Measurements from ENCODE around the gene TMIE.
"Not testable (repeated sequence)": the region's sequence is repeated elsewhere in the genome, so short reads cannot be mapped to it uniquely, and the experiment has no call there.

Gene TMIE

DNA sequence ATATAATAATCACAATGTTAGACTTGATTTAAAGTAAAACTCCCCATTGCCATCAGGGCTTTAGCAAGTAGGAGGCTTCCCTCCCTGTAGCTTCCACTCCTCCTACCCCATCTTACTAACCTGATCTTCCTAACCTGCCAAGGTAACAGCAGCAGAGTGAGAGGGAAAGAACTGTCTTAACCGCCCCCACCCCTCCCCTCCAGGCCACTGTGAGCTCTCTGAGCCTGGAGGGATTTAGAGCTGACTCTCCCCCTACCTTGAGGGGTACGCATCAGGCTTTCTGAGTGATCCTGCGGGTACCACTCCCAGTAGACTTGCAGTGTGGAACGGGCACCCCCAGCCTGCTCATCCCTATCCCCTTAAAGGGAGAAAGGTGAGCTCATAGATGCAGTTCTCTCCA lies 27.8 kb downstream of the TMIE start:
- no peak for DNase-seq

DNA sequence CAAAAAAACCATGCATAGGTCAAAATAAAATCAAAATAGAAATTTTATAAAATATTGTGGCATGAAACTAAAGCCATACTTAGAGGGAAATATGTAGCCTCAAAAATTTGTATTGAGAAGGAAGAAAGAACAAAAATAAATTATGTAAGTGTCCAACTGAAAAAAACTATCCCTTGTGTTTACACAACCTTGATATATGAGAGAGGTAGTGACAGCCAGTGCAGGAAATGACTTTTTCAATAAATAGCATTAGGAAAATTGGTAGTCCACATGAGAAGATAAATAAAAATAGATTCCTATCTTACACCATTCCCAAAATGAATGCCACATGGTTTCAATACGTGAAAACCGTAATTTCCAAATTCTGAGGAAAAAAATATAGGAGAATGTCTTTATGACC lies 29.6 kb downstream of the TMIE start:
- no peak for DNase-seq

DNA sequence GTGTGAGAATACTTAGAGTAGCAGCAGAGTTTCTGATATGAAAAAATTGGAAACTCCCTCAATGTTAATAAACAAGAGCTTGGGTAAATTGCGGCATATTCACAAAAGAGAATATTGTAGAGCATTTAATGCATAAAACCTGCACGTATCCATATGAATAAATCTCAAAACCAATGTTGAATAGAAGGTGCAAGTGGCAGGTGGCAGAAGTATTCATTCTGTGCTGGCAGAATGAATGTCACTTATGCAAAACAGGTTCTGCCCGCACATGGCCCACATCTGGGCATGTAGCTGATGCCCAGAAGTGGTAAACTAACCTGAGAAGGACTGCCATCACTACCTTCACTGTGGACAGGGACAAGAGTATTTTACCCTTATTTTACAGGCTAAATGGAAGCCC lies 30.6 kb downstream of the TMIE start:
- DNase-seq = no peak

DNA sequence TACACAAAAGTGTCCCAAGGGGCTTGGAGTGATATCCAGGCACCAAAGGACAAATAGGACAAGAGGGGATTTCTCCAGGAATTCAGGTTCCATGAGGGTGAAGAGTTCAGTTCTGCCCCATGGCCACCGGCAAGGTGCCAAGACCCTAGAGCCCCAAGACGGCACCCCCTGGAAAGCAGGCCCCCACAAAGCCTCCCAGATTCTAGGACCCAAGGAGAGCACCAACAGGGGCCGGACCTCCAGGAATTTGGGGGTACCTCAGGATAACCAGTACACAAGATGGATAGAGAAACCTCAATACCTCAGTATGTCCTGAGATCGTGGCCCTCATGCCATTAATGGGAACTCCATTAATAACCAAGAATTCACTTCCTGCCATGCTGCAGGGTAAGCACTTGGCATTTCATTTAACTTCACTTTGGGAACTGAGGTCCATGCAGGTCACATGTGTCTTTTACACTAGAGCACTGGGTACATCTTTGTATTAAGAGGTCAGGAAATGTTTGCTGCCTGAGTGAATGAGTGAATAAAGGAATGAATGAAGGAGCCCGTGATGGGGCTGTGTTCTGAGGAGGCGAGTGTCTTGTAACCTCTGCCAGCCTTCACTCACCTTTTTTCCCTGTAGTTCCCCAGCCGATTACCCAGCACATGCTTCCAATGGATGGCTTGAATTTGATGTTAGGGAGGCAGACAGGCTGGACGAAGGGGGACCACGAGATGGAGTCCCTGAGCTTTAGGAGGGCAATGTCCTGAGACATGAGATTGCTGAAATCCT lies 32.0 kb downstream of the TMIE start:
- no peak for DNase-seq

DNA sequence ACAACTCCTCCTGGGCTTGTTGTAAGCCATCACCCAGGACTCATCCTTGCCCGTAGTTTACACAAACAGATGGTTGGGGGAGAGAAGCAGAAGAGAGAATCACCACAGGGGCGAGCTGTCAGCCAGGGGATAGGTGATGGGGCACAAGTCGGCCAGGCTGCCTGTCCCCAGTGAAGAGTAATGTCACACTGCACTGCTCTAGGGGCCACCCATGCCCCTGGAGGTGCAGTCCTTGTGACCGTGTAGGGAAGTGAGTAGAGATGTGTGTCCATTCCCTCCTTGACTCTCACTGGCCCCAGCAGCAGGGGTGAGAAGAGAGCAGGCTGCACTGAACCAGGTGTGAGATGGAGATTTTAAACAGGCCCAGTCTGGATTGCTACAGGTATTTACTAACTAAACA lies 33.6 kb downstream of the TMIE start:
- no peak for DNase-seq

GRCh38 chr3:46736006-46736872 lies 35.0 kb downstream of the TMIE start:
- no peak for DNase-seq

DNA sequence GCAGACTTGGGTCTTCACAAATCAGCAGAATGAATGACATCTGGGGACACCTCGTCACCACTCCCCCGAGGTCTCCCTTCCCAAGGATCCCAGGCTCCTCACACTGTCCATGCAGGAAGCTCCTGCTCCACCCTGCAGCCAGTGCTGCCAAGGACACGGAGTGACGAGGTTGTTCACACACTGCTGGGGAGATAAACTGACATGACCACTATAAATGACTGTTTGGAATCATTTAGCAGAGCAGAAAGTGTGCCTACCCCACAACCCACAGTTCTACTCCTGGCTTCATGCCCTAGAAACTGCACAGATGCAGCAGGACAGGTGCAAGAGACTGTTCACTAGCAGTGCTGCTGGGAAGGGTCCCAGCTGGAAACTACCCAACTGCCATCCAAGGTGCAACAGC lies 36.1 kb downstream of the TMIE start:
- DNase-seq = no peak

DNA sequence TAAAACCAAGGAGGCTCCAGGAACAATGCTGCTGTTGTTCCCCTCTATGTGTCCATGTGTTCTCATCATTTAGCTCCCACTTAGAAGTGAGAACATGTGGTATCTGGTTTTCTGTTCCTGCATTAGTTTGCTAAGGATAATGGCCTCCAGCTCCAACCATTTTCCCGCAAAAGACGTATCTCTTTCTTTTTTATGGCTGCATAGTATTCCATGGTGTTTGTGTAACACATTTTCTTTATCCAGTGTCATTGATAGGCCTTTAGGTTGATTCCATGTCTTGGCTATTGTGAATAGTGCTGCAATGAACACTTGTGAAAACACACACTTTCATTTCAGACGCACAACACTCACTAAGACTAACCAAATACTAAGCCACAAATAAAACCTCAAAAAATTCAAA lies 38.4 kb downstream of the TMIE start:
- DNase-seq = not testable (repeated sequence)

- DNase-seq = no peak
These were observed 41.9 kb downstream of the TMIE start for GRCh38 chr3:46742992-46743585.

DNA sequence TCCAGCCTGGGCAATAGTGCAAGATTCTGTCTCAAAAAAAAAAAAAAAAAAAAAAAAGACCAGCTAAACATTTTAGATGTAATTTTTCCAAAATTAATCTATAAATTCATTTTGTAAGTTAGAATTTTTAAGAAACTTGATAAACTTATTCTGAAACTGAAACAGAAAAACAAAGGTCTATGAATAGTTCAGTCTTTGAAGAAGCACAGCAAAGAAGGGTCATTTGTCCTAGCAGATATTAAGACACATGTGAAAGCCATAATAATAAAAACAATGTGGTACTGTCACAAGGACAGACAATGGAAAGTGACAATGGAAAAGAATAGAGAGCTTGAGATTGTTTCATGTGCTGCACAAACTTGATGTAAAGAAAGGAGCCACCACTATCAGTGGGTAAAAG lies 45.5 kb downstream of the TMIE start:
- no peak for DNase-seq

DNA sequence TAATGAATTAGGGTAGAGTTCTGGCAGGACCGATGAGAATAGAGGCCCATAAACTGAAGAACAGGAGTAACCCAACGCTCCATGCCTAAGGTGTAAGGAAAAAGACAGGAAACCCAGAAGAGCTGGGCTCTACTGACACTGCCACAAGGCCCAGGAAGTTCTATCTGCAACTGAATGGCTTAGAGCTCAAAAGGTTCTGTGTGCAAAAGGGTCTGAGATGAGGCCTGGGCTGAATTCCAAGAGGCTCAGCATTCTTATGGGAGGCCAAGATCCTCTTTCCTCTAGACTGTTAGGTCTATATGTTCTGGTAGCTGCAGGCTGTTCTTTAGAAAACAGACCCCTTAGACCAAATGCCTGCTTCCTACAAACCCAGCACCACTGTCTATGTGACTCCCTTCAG lies 47.0 kb downstream of the TMIE start:
- DNase-seq = no peak

GRCh38 chr3:46749129-46749528 lies 47.9 kb downstream of the TMIE start:
- no peak for DNase-seq

- no peak for DNase-seq
These were observed 49.4 kb downstream of the TMIE start for GRCh38 chr3:46750555-46751038.

DNA sequence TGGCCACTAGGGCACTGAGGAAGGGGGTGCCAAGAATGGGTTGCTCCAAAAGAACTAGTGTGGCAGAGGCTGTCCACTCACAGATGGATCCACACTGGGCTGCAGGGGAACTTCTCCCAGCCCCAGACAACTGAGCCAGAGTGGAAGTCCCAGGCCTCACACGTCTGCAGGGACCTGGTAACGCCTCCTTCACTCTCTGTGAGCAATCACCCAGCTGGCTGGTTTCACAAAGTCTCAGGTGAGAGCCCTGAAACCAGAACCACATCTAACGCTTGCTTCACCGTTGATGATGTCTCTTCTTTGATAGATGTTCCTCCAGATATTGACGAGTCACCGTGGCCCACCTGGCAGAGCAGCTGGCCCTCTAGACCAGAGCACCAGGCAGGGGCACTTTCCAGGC lies 51.9 kb downstream of the TMIE start:
- not testable (repeated sequence) for DNase-seq

DNA sequence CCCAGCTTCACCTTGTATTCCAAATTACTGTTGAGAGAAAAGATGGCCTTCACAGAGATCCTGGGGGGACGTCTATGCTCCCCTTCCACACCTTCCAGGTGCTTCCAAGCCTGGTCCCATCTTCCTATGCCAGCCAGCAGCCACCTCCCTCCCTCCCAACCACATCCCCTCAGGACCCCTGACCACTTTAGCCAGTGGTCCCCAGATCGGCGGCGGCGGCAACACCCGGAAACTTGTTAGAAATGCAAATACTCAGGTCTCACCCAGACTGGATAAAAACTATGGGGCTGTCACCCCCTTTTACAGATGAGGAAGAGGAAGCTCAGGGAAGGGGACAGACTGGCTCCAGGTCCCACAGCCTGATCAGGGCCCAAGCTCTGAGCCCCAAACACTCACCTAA lies 54.5 kb downstream of the TMIE start:
- no peak for DNase-seq

- no peak for DNase-seq
These were observed 55.5 kb downstream of the TMIE start for GRCh38 chr3:46756642-46757041.

- DNase-seq = no peak
These were observed 58.3 kb downstream of the TMIE start for GRCh38 chr3:46759239-46760167.
